Stimulated activated CD4-positive, alpha-beta T cell treated with anti-CD3 and anti-CD28 coated beads, Interleukin-15, amount 100 ng/mL, for 48 hours (primary cell): Measurements from ENCODE around the gene CHRNA3.

Experiments used
- DNase-seq, 2 donors: peaks; one replicate each; pipeline ENCODE4 v3.0.0-alpha.2; 2020; ENCODE audit warnings: low read depth in 2 of 2

Gene CHRNA3

DNA sequence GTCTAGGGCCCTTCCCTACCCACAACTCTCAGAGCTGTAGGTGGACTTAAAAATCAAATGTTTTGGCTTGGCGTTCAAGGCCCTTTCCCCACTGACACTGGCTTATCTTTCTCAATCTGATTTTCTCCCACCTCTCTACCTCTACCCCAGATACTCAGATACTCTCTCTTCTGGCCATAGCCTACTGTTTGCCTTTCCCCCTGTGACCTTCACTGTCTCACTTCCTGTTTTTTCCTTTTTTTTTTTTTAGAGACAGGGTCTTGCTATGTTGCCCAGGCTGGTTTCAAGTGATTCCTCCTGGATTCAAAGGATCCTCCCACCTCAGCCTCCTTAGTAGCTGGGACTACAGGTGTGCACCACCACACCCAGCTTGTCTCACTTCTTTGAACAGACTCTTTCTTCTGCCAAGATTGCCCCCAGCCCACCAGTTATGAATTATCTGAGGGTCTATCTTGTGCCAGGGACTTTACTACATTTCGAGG lies 15.6 kb upstream of the CHRNA3 start:
- DNase-seq = no peak

DNA sequence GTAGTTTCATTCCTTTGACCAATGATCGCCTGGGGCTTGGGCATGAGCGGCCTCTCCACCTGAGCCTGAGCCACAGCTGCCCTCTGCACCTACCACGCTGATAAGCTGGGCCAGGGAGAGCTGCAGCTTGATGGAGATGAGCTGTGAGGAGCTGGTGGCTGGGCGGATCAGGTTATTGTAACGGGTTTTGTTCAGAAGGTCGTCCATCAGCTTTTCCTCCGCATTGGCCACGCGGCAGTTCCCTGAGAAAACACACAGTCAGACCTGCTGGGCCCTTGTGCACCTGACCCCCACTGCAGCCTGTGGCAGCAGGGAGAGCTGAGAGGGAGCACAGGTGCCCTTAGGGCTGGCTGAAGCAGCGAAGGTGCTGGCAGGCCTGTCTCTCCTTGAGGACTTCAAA lies 14.6 kb upstream of the CHRNA3 start:
- DNase-seq = no peak

DNA sequence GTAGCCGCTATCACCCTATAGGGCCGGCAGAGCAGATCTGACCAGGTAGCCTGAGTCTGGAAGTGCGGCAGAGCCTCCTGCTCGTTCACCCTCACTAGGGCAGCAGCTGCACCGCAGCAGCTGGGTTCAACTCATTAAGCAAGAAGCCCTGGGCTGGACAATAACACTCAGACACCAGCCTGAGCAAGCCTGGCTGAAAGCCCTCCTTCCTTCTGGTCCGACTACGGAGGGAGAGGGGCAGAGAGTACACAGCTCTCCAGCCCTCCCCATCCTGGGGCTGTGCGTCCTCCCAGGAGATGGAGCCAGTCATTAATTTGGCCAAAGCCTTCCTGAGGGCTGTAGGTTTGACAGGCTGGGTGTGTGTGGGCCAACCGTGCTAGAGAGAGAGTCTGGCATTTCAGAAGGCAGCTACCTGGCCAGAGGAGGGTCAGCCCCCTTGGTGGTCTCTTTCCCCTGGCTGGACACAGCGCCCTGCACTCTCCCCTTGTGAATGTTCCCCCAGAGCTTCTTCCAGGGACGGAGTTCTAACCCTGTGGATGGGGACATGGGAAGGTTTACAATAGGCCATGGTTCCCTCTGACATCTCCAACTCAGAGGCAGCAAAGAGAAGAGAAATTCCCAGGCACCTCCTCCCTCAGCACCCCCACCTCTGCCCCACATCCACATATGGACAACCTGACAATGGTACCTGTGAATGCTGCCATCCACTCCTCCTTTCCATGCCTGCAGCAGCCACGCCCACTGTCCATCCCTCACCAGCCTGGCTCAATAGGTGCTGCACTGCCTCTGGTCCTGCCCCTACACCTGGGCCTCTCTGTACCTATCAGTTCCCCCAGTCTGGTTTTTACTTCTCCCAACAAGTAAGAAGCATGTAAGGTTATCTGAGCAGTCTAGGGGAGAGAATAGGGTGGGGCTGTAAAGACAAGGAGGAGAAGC lies 13.7 kb upstream of the CHRNA3 start:
- no peak for DNase-seq

DNA sequence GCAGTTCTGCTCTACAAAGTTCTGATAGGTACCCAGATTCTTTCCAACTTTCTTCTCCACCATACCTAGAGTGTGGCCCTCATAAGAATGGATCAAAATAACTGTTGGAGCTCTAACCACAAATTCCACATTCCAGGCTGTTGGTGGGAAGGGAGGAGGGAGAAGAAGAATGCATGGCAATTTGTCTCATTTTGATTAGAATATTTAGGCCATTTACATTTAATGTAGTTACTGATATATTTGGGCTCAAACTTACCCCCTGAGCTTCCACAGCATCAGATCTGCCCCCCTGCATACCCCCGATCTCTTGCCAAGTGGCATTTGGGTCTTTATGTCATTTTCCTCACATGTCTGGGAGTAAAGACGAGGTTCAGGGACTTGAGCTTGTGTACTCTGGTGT lies 12.6 kb upstream of the CHRNA3 start:
- no peak for DNase-seq

DNA sequence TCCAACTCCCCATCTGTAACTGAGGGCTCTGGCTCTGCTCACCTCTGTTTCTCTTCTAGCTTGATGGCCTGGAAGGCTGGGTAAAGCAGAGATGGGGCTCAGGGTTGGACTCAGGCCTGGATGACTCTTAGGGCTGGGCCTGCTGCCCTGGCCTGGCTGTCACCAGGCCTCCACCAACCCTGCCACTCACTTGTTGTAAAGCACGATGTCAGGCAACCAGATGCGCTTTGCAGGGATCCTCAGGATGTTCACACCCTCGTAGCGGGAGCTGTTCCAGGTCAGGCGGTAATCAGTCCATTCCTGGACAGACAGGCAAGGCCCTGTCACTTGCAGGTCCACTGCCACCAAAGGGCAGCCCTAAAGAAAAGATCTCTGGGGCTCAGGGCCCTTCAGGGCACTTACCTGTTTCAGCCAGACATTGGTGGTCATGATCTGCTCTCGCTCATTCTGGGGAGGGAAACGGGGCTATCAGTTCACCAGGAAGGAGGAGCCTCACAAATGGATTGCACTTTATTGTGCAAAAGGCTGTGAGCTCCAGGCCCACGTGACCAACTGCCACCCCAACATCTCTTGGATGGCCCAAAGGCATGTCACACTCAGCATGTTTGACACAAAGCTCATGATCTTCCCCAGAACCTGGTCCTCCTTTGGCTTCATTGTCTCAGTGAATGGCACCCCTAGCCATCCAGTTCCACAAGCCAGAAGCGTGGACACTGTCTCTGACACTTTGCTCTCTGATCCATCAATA lies 10.3 kb upstream of the CHRNA3 start:
- DNase-seq = no peak

DNA sequence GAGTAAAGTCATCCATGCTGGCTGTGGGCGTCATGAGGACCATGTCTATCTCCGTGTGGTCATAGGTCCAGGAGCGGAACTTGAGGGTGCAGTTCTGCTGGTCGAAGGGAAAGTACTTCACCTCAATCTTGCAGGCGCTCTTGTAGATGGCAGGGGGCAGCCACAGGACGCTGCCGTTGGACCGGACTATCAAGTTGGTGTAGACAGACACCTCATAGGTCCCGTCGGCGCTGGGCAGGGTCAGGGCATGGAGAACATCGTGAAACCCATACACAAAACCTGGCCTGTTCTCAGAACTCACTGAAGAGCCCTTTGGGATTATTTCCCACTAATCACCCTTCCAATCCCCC lies 8.9 kb upstream of the CHRNA3 start:
- no peak for DNase-seq

DNA sequence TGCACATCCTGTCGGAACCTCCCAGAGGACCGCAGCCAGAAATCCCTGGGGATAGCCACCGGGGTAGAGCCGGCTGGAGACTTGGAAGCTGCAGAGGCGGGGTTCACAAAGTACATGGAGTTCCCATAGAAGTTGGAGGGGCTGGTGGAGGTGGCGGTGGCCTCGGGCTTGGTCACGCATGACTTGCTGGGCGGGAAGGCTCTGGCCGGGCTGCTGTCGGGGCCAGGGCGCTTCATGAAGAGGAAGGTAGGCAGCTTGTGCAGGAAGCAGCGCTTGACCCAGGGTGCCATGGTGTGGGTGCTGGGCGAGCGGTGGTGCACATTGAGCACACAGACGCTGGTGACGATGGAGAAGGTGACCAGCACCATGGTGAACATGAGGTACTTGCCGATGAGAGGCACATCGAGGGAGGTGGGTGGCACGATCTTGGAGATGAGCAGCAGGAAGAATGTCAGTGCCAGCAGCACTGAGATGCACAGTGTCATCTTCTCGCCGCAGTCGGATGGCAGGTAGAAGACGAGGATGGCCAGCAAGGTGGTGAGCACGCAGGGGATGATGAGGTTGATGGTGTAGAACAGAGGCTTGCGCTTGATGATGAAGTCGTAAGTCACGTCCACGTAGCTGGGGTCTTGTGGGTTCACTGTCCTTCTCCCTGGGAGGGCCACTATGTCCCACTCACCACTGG lies 8.4 kb upstream of the CHRNA3 start:
- DNase-seq = no peak

DNA sequence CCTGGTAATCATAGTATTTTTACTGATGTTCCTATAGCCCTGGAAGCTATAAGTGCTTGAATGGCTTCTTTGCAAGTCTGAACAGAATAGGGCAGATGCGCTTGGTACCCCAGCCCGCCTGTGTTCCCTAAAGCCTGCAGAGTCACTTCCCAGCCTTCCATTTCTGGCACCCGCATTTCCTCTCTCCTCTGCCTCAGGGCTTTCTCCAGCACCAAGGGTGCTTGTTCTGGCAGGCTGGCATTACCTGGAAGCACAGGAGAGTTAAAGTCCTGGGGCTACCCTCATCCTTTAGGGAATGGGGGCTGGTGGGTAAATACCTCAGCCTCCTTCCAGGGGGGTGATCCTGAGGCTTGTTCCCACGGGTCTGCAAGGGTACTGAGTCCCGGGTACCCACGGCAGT lies 7.4 kb upstream of the CHRNA3 start:
- DNase-seq = no peak

DNA sequence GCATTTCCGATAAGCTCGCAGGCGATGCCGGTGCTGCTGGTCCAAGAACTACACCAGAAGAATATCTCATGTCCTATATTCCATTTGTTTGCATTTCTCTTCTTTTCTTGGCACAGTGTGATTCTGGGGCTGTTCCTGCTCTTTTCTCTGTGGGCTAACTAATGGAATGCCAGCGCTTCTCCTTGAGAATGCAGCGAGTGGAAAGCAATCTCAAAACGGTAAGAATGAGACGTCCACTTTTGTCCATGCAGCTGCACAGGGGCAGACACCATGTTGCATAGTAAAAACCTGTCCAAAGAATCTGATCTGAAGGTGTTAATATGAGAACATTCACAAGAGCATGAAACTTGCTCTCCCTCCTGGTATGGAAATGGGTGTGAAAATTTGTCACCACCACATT lies 6.6 kb upstream of the CHRNA3 start:
- DNase-seq = no peak

DNA sequence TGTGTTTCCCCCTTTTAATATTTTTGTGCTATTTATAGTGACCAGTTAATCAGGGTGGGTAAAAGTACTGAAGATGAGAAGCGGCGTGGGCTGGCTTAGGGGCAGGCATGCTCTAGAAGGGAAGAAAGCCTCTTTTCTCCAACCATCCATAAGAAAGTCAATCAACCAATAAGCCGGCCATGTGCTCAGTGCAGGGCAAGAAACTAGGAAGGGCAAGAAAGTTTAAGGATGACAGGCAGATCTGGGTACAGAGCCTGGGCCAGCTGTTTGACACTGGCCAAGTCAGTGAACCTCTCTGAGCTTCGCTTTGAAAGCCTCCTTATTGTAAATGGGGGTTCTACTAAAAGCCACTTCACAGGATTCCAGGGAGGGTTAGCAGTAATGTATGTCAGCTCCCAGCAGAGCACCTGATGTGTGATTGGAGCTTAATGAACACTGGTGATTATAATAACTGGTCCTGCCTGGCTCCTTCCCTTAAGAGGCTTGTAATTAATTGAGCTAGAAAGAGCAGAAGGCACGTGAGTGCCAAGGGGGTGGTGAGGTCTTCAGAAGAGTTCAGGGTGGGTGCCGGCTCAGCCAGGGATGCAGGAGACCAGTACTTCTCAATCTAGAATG lies 5.7 kb upstream of the CHRNA3 start:
- DNase-seq = no peak

DNA sequence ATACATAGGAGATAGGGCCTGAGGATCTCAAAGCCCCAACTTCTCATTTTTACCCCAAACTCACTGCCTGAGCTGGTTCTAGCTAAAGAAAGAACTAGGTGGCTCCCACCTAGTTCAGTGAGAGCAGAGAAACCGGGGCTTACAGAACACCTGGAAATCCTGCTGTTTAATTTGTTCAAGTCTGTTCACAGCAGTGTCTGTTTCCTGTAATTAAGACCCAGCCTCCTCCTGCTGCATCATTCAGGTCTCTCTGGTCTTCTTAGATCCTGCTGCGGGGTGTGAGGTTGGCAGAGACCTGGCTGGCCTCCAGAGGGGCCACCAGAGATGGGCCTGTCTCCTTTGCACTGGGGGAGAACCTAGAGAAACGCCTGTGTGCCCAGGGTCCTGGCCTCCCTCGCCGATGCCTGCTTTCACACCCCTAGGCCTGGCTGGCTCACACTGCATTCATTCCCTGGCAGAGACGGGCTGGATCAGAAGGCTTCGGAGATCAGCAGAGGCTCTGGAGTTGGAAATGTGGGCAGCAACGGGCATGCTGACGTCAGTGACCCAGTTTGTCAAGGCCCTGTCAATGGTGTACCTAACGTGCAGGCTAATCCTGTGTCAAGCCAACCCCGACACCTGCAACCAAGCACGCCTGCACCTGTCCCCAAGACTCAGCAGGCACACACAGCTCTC lies 4.9 kb upstream of the CHRNA3 start:
- no peak for DNase-seq

DNA sequence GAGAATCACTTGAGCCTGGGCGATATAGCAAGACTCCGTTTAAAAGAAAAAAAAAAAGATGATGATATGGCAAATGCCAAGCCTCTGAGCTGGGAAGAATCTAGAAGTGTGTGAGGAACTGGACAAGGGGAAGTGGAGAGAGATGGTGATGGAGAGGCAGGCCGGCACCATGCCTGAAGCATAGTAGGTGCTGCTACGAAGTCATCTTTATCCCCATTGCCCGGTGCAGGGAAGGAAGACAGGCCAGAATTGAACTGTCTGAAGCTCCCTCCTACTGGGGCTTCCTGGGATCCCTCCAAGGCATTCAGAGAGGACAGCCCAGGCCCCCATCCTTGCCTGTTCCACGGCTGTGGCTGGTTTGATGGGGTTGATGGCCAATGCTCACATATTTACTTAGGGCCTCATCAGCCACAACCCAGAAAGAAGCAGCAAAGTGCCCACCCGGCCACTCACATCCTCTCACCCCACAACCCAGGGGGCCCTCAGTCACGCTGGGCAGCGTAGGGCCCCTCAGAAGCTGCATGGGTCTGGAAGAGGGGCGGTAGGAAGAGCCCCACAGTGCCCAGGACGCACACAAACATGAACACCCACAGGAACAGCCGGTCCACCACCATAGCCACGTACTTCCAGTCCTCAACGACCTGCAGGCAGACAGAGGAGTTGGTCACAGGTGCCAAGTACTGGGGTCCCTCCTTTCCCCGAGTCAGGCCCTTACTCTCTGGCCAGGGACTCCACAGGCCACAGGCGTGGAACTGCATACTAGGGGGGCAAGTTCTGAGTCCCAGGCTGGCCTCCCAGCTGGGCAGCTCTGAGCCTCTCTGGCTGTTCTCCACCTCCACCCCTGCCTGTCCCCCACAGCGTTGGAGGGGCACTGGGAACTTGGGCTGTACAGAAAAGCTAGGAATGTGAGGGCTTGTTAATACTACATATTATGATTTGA lies 4.1 kb upstream of the CHRNA3 start:
- DNase-seq = no peak

DNA sequence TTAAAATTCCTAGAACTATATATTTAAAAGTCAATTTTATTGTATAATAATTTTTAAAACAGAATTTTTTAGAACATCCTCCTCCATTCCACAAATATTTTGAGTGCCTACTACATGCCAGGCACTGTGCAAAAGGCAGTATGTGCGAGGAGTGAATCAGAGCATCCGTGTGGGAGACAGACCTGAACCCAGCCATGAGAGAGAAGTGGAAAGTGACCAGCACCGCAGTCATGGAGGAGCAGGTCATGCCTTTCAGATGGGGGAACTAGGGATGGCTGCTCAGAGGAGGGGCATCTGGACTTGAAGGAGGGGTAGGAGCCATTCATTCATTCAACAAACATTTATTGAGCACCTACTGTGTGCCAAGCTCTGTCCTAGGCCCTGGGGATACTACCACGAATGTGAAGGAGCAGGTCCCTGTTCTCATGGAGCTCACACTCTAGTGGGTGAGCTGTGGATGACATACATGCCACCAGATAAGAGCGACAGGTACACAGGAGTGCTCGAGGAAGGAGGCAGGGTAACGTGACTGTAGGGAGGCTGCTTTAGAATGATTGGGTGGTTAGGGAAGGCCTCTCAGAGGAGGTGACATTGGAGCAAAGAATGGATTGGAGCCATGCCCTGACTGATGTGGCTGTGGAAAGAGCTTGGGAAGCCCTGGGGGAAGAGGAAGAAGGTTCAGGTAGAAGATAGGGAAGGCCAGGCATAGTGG lies 3.1 kb upstream of the CHRNA3 start:
- no peak for DNase-seq

DNA sequence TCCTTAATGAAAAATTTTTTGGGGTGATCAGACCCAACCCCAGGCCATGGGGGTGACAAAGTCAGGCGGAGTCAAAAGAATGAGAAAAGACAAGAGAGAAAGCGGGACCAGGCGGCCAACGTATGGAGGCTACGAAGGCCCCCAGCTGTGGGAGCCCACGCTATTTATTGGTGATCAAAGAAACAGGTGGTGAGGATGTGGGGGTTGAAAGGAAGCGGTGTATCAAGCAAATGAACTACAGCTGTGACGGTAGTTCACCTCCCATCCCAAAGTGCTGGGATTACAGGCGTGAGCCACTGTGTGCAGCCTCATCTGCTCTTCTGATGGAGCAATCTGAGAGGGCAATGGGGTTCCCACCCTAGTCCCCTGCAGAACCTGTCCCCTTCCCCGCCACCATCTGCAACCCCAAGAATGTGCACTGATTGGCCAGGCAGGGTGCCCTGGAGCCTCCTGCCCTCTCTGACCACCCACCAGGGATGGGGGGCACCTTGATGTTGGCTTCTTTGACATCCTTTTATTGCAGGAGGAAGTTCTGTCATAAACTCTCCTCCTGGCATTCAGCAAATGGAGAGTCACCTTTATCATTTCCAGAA lies 1.1 kb upstream of the CHRNA3 start:
- no peak for DNase-seq

DNA sequence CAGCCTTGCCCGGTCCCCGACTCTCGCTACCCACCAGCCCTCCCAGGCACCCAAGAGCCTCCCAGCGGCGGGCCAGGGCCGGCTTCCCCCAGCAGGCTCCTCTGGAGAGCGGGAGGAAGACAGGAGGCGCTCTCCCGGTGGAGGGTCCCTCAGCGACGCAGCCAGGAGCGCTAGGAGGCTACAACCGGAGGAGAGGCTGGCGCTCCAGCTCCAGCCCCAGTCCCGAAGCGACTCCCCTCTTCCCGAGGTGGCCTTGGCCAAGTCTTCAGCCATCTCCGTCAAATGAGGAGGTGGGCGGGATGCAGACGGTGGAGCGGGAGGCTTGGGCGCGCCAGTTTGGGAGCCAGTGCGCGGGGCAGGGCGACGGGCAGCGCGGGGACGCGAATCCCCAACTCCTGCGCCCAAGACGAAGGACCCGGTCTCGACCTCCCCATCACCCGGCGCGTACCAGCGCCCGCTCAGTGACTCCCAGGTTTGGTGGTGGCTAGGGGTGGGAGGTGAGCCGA lies 722 bp downstream of the CHRNA3 start:
- DNase-seq = no peak

DNA sequence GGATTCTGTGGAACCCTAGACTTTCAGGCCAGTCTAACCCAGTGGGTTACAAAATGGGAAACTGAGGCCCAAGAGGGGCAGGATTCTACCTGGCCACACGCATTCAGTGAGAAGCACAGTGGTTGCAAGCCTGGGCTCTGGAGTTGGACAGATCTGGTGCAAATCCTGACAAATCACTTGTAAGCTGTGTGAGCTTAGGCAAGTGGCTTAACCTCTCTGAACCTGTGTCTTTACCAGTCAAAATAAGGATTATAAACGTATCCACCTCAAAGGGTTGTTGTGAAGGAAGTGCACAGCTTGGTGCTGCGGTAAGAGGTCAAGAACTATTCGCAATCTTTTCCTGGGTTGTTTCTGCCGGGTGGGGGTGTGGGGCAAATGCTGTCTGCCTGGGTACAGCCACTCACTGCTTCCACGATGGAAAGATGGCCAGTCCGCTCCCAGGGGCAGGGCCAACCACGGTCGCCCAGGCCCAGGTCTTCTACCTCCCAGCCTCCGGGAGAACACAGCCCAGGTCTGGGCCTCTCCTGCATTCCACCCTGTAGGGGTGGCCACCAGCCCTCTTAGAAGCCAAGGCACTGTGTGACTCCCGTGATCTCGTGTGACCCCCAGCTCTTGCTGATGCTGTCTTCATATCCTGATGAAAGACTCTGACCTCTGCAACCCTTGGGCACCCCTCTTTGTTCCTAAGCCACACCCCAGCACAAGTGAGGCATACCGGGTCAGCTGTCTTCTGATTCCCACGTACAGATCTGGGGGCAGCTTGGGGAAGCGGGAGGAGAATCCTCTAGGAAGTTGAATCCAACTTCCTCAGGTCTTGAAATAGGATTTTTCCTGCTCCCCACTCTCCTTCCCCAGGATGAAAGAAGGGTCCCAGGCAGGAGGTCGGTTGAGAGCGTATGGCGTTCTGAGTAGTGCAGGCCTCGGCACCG lies 1.5 kb downstream of the CHRNA3 start:
- no peak for DNase-seq

DNA sequence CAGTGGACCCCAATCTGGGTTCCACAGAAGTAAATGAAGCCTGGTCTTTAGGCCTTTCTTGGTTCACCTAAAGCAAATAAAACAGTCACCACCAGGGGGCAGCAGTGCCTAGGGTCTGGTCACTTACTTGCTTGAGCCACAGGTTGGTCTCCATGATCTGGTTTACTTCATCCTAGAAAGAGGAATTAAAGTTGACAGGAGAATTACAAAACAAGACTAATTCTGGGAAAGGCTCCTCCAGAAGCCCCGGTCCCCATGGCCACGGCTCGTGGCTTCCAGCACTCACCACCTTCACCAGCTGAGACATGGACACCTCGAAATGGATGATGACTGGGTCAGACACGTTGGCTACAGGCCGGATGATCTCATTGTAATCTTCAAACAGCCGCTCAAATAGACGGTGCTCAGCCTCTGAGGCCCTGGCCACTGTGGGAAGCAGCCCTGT lies 2.3 kb downstream of the CHRNA3 start:
- peak; percentile 70 to 77 for DNase-seq

DNA sequence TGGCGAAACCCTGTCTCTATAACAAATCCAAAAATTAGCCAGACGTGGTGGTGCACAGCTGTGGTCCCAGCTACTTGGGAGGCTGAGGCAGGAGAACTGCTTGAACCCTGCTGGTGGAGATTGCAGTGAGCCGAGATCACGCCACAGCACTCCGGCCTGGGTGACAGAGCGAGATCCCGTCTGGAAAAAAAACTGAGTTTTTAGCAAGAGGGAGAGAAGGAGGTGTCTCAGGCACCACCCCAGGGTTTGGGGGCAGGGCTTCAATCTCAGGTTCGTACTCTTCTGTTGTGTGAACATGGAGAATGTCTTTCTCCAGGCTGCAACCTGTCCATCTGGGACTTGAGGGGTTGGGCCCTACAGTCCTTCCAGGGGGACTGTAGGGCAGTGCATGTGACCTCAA lies 2.7 kb downstream of the CHRNA3 start:
- no peak for DNase-seq
